Measurements from ENCODE around the gene MRPL21. TPM values are rescaled to one million over a fixed set of nuclear protein-coding genes. Genes with fewer than 3 reads are reported as not detected.

MRPL21 gene
- total RNA-seq, 2 donors from 2014 or later: 63.2 to 87.3 TPM

DNA sequence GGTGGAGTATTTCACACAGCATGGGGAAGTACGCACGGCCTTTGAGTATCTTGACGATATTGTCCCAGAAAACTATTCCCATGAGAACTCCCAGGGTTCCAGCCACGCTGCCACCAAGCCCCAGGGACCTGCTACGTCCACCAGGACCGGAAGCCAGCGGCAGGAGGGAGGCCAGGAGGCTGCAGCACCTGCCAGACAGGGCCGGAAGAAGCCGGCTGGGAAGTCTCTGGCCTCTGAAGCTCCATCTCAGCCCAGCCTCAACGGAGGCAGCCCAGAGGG, 32.7 kb upstream of the MRPL21 start:
- Histone ChIP-seq H3K27me3 (no peaks in the 10 kb centered on the region), H3K9me3 (no peaks in the 10 kb centered on the region), H3K4me3 (no peak overlapping the region), H3K4me1 (no peaks in the 10 kb centered on the region), H3K36me3 (peaks cover 62% of the 10 kb centered on the region), H3K27ac (no peak overlapping the region)
- DNase-seq (ENCODE audit: low spot score): no peak
- TF ChIP-seq CTCF (IDR thresholded peaks at IDR 0.05): no peak

DNA sequence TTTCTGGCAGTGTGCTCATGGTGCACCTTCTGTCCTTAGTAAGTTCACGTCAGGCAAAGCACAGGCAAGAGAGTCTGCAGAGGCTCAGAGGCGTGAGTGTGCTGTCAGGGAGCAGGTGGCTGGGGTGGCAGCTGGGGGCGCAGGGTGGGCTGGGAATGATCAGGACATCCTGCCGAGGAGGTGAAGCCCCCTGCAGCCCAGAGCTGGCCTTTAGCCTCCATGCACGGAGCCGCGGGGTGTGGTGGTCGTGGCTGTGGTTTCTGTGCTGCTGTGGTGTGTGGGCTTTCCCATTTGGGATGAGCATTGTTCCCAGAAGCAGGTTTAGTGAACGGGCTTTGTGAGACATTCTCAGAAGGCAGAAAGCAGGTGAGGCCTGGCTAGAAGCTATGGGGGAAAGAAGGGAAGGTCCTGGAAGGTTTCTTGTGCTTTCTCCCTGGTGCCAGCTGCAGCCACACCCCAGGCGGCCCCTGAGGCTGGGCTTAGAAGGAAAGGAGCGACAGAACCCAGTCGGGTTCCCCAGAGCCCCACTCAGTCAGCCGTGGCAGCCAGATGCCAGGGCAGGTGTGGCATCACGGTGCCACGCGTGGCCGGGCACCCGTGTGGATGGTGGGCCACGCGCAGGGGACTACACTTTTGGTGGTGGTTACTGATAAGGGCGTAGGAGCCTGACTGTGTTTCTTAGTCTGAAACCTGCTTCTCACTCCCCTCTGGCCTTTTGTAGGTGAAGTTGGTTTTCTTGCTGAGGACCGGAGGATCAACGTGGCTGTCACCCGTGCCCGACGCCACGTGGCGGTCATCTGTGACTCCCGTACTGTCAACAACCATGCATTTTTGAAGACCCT, 32.1 kb upstream of the MRPL21 start:
- H3K36me3 ChIP-seq: peaks cover 68% of the 10 kb centered on the region

DNA sequence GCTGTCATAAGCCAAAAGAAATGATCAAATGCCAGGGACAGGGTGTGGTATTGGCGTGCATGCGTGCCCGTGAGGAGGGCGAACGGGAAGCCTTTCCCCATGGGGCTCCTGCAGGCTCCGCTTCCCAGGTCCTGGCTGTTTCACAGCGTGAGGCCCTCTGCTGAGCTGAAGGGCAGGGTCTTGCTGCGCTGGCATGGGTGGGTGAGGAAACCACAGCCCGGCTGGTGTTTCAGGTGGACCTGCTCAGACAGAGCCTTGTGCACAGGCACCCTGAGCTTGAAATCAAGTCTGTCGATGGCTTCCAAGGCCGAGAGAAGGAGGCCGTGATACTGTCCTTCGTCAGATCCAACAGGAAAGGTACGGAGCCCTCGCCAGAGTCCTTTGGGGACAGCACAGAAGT, 31.4 kb upstream of the MRPL21 start:
- H3K36me3 ChIP-seq: peaks cover 72% of the 10 kb centered on the region
- no peak for TF ChIP-seq CTCF (IDR thresholded peaks at IDR 0.05)
- H3K27ac ChIP-seq: no peak overlapping the region
- H3K27me3 ChIP-seq: no peaks in the 10 kb centered on the region
- H3K4me3 ChIP-seq: no peak overlapping the region
- no peaks in the 10 kb centered on the region for H3K9me3 ChIP-seq
- H3K4me1 ChIP-seq: no peaks in the 10 kb centered on the region
- DNase-seq (ENCODE audit: low spot score): no peak

More for the DNA sequence above, 32.1 kb upstream of the MRPL21 start:
- Histone ChIP-seq H3K27ac (no peak overlapping the region), H3K4me1 (no peaks in the 10 kb centered on the region), H3K27me3 (no peaks in the 10 kb centered on the region), H3K9me3 (no peaks in the 10 kb centered on the region), H3K4me3 (no peak overlapping the region)
- no peak for TF ChIP-seq CTCF (IDR thresholded peaks at IDR 0.05)
- no peak for DNase-seq (ENCODE audit: low spot score)

- Histone ChIP-seq H3K27me3 (no peaks in the 10 kb centered on the region), H3K4me1 (no peaks in the 10 kb centered on the region), H3K4me3 (no peak overlapping the region), H3K27ac (no peak overlapping the region), H3K36me3 (peaks cover 72% of the 10 kb centered on the region), H3K9me3 (no peaks in the 10 kb centered on the region)
- no peak for DNase-seq (ENCODE audit: low spot score)
- no peak for TF ChIP-seq CTCF (IDR thresholded peaks at IDR 0.05)
Observed at GRCh38 chr11:68934666-68935065, 31.0 kb upstream of the MRPL21 start.

GRCh38 chr11:68934321-68934645, 30.7 kb upstream of the MRPL21 start:
- no peak overlapping the region for H3K4me3 ChIP-seq
- no peak for TF ChIP-seq CTCF (IDR thresholded peaks at IDR 0.05)
- peaks cover 72% of the 10 kb centered on the region for H3K36me3 ChIP-seq
- no peaks in the 10 kb centered on the region for H3K4me1 ChIP-seq
- no peak overlapping the region for H3K27ac ChIP-seq
- H3K27me3 ChIP-seq: no peaks in the 10 kb centered on the region
- DNase-seq (ENCODE audit: low spot score): no peak
- H3K9me3 ChIP-seq: no peaks in the 10 kb centered on the region
